Vagina (tissue), 2 donors: ENCODE data around the gene KCTD11. TPM values are rescaled to one million over a fixed set of nuclear protein-coding genes. Genes with fewer than 3 reads are reported as not detected.
"Not testable (repeated sequence)": the region's sequence is repeated elsewhere in the genome, so short reads cannot be mapped to it uniquely, and the experiment has no call there.

ENCODE experiments used
- DNase-seq, 2 donors: peaks; one replicate each; pipeline ENCODE4 v3.0.0-alpha.2; 2017; ENCODE audit errors: extremely low spot score in 2 of 2
- H3K27ac ChIP-seq: fragments of 200-600 bp; sonication (generic); one replicate; pipeline ENCODE4 v1.5.1; 2019
- H3K27me3 ChIP-seq: fragments of 200-600 bp; sonication (generic); one replicate; pipeline ENCODE4 v1.5.1; 2019
- H3K36me3 ChIP-seq, 2 donors: fragments of 200-600 bp; sonication (generic); one replicate each; pipeline ENCODE4 v1.5.1; 2017 to 2019
- H3K4me1 ChIP-seq: fragments of 200-600 bp; sonication (generic); one replicate; pipeline ENCODE4 v1.5.1; 2019
- H3K4me3 ChIP-seq, 2 donors: fragments of 200-600 bp; sonication (generic); 1 replicate in 1 of 2; 2 replicates in 1 of 2; pipeline ENCODE4 v1.5.1; 2016 to 2019
- H3K9me3 ChIP-seq: fragments of 200-600 bp; sonication (generic); one replicate; pipeline ENCODE4 v1.5.1; 2019
- CTCF ChIP-seq, 3 experiments: fragments of 450-650 bp in 2 of 3; fragments of 200-600 bp in 1 of 3; sonication (generic) in 1 of 3; IDR thresholded peaks; one replicate each; pipeline ENCODE4 v1.5.1; 2017 to 2019; ENCODE audit warnings: antibody characterized with exemption in 3 of 3, mild to moderate bottlenecking in 2 of 3, moderate library complexity in 2 of 3
- POLR2A ChIP-seq, 2 donors: fragments of 450-650 bp; IDR thresholded peaks; one replicate each; pipeline ENCODE4 v1.6.1; 2017; ENCODE audit warnings: antibody characterized with exemption in 2 of 2, mild to moderate bottlenecking in 2 of 2, moderate library complexity in 2 of 2
- POLR2AphosphoS5 ChIP-seq, 2 donors: sonication (generic); formaldehyde crosslinking; IDR thresholded peaks; one replicate each; pipeline ENCODE4 v1.9.0; 2017; ENCODE audit warnings: antibody characterized with exemption in 2 of 2, mild to moderate bottlenecking in 2 of 2, low read depth in 1 of 2; ENCODE audit not compliant: insufficient read depth in 1 of 2
- intact Hi-C: fragments of 100-400 bp; cut with DNase I; formaldehyde crosslinking; loops from one replicate; pipeline ENCODE4 v1.15.1; 2023
- total RNA-seq: library from RNA; depleted of rRNA; stranded (reverse); fragments of >200 nt; gene quantifications from one replicate; pipeline ENCODE4 v1.2.3, GENCODE V29; 2016

KCTD11 gene
- total RNA-seq, 1 donor from 2014 or later, result 12.5 TPM

GRCh38 chr17:7336240-7337175, 15.5 kb upstream of the KCTD11 start, which contains the start of gene ACAP1:
Gene ACAP1 (plus strand): TSS chr17:7336529. CDS start chr17:7336735, 206 bp downstream.
- no peaks in the 10 kb centered on the region for H3K4me1 ChIP-seq
- H3K9me3 ChIP-seq, result no peaks in the 10 kb centered on the region
- peak within 1 kb of the TSS in 1 of 2 donors; percentile 29 for H3K4me3 ChIP-seq
- no peak within 1 kb of the TSS for H3K27ac ChIP-seq
- TF ChIP-seq CTCF (IDR thresholded peaks at IDR 0.05) (no peak), POLR2A (IDR thresholded peaks at IDR 0.05) (no peak), POLR2AphosphoS5 (IDR thresholded peaks at IDR 0.05; ENCODE audit: insufficient read depth in 1 of 2, low read depth in 1 of 2) (no peak)
- no peaks in the 10 kb centered on the region for H3K27me3 ChIP-seq
- DNase-seq, result no peak
- intact Hi-C loops, result no loop called here
- H3K36me3 ChIP-seq, result no peaks in the 10 kb centered on the region

GRCh38 chr17:7337600-7337999, 14.4 kb upstream of the KCTD11 start:
- H3K9me3 ChIP-seq, intact Hi-C loops, H3K4me3 ChIP-seq, H3K27me3 ChIP-seq, DNase-seq, H3K36me3 ChIP-seq, H3K4me1 ChIP-seq, H3K27ac ChIP-seq: not testable (repeated sequence)

- TF ChIP-seq CTCF (IDR thresholded peaks at IDR 0.05), result no peak
- TF ChIP-seq POLR2A (IDR thresholded peaks at IDR 0.05), result no peak
- Histone ChIP-seq H3K36me3 (no peaks in the 10 kb centered on the region), H3K27ac (no peak overlapping the region), H3K27me3 (no peaks in the 10 kb centered on the region), H3K4me1 (no peaks in the 10 kb centered on the region), H3K9me3 (no peaks in the 10 kb centered on the region), H3K4me3 (no peak overlapping the region)
- intact Hi-C loops, result no loop called here
- no peak for DNase-seq
These were observed 11.8 kb upstream of the KCTD11 start for GRCh38 chr17:7340179-7340578.

- H3K9me3 ChIP-seq, result no peaks in the 10 kb centered on the region
- no peak for DNase-seq
- no peaks in the 10 kb centered on the region for H3K36me3 ChIP-seq
- H3K27me3 ChIP-seq, result no peaks in the 10 kb centered on the region
- no peak overlapping the region for H3K4me3 ChIP-seq
- TF ChIP-seq POLR2A (IDR thresholded peaks at IDR 0.05) (no peak), CTCF (IDR thresholded peaks at IDR 0.05) (no peak), POLR2AphosphoS5 (IDR thresholded peaks at IDR 0.05; ENCODE audit: insufficient read depth in 1 of 2, low read depth in 1 of 2) (no peak)
- intact Hi-C loops, result no loop called here
- no peak overlapping the region for H3K27ac ChIP-seq
- no peaks in the 10 kb centered on the region for H3K4me1 ChIP-seq
These were observed 10.1 kb upstream of the KCTD11 start for GRCh38 chr17:7341842-7342241.

- intact Hi-C loops, result no loop called here
These were observed 8.7 kb upstream of the KCTD11 start for GRCh38 chr17:7343250-7343649.

More at GRCh38 chr17:7343250-7343649, 8.7 kb upstream of the KCTD11 start:
- DNase-seq, result no peak
- Histone ChIP-seq H3K36me3 (no peaks in the 10 kb centered on the region), H3K27ac (no peak overlapping the region), H3K4me3 (no peak overlapping the region), H3K4me1 (no peaks in the 10 kb centered on the region), H3K9me3 (no peaks in the 10 kb centered on the region), H3K27me3 (no peaks in the 10 kb centered on the region)
- TF ChIP-seq CTCF (IDR thresholded peaks at IDR 0.05), result no peak
- no peak for TF ChIP-seq POLR2AphosphoS5 (IDR thresholded peaks at IDR 0.05; ENCODE audit: insufficient read depth in 1 of 2, low read depth in 1 of 2)
- no peak for TF ChIP-seq POLR2A (IDR thresholded peaks at IDR 0.05)
